Stimulated activated naive CD8-positive, alpha-beta T cell treated with anti-CD3 and anti-CD28 coated beads, Interleukin-15, Interleukin-2, amounts not matched to agents 100 U/mL and 50 U/mL, for 24 hours (primary cell): ENCODE data around the gene WNK4.

Experiments used
- ATAC-seq: fragments of 150-1000 bp; cut with Tn5 transposase; one replicate; pipeline ENCODE4 v1.10.0; 2021
- DNase-seq: peaks from one replicate; pipeline ENCODE4 v3.0.0; 2021

Gene WNK4

DNA sequence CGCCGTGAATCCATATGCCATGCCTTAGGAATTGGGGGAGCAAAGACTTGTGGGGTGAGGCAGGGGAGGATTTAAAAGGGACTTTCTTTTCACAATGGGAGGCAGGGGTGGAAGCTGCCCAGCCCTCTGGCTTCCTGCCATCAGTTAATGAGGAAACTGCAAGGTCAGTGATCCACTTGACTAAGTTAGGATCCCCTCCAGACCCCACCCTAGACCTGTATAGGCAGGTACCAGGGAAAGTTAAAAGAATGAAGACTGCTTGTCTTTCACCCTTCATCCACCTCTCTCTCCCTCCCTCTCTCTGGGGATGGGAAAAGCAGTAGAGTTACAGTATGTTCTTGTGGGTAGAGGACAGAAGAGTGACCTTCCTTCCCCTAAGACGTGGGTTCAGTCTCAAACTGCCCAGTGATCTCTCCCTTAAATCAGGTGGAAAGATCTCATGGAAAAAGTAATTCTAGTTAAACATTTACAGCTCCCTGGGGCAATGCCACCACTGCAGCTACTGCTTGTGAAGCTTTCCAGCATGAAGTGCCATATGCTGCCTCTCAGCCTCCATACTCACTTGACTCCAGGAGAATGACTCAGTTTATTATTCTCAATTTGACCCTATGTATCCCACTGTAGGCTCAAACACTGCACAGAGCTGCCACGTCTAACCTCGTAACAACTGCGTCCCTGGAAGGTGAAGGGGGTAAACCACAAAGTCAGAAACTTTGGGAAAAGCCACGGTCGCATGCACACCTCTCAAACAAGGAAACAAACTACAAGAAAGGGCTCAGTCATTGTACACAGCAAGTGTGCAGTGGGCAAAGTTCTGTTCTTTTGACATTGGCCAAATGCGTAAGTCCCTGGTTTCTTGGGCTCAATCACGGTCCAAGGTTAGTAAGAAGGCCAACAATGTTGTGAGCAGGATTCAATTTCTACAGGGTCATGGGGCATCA is 16.9 kb downstream of the WNK4 start:
- ATAC-seq, result no peak
- DNase-seq, result no peak

DNA sequence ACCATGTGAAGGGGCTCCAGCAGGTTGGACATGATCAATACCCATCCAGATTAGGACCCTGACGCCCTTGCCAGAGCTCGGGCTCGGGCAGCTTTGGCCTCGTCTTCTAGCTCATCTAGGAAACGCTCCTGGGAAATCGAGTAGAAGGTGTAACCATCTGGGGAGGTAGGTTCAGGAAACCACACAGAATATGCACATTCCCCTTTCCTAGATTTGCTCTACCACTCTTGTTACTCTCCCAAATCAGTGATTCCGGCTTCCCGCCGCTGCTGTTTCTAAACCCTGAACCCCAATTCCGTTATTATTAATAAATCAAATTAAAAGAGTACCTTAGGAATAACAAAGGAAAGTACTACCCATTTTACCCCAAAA is 17.6 kb downstream of the WNK4 start:
- DNase-seq (no peak), ATAC-seq (no peak)

DNA sequence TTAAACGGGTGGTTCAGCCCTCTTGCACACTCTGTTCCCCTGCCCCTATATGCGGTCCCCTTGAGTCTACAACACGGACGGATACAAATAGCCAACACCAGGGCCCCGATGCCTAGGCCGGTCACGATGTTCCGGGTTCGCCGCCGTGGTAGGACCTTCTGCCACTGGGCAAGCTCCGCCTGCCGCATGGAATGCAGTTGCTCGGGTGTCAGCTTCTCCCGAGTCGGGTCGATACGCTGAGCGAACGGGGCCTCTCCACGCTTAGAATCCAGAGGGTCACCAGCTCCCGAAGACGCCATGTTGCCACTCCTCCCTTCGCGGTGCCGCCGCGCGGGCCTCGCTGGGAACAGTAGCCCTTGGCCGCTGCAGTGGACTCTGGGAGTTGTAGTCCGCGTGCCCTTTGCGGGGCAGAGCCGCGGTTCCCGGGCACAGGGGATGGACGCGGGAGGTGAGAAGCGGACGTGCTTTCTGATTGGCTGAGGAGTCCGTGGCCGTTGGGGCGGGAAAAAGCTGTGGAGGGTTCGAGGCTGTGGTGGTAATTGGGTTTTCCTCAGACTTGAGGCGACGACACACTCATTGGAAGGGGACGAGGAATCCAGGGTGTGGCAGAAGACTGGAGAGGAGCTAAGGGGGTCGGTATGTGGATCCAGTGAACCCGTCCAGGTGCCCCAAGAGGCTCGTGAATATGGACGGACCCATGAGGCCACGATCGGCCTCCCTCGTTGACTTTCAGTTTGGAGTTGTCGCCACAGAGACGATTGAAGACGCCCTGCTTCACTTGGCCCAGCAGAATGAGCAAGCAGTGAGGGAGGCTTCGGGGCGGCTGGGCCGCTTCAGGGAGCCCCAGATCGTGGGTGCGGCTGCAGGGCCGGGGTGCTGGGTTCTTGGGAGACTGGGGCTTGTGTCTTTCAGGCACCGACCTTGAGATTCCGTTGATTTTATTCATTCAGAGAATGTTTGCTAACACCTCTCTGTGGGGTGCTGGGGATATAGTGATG is 18.3 kb downstream of the WNK4 start, which contains the start of the genes CNTD1 and COA3:
CNTD1 (plus strand) TSS at position 479 of the 998 bp plus-strand sequence; CDS start at position 686, 207 bp downstream.
COA3 (minus strand) TSS at position 322 of the 998 bp plus-strand sequence; CDS start at position 299, 23 bp downstream.
- DNase-seq (peak; percentile 88), ATAC-seq (peak; percentile 98)

DNA sequence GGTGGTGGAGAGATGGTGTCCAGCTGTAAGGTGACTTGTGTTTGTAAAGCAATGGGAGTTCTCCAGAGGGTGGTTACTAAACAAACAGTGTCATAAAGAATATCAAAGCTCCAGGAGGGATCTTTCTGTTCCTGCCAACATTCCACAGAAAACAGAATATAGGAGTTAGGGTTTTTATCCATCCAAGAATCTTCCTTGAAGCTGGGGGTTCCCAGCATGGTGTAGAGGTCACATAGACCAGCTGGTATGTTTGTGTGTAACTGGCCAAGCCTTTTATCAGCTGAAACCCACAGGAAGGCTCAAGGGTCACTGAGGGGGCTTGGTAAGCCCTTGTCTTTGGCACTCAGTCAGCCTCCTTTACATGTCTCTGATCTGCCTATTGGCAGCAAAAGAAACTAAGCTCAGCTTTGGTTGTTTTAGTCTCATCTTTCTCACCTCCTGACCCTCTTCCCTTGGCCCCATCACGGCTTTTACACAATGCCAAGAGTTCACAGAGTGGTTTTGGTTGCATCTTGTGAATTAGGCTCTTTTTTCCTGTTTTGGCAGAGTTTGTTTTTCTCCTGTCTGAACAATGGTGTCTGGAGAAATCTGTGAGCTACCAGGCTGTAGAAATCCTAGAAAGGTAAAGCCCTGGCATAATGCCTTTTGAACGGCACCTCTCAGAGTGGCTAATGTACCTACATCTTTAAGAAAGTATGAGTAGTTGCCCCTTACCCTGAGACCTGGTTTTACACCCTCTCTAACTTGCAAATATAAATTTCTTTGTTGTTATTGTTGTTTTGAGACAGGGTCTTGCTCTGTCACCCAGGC is 22.9 kb downstream of the WNK4 start:
- DNase-seq, result no peak

DNA sequence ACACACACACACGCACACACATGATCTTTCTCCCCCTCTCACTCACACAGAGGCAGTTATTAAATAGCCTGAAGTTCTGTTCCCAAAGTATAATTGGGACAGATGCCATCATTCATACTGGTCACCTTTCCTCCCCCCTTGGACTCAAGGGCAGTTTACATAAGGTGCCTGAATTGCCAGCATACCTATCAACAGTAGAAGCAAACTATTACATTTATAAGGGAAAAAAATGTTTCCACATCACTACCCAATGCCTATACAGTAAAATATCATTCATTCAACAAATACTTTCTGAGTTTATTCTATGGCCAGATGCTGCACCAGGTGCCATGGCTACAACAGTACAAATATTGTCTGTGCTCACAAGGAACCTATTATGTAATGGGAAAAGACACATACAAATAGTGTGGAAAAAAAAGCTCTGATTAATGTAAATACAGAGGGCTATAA is 24.5 kb downstream of the WNK4 start:
- ATAC-seq (no peak), DNase-seq (no peak)

More for the DNA sequence above, 22.9 kb downstream of the WNK4 start:
- ATAC-seq, result no peak

DNA sequence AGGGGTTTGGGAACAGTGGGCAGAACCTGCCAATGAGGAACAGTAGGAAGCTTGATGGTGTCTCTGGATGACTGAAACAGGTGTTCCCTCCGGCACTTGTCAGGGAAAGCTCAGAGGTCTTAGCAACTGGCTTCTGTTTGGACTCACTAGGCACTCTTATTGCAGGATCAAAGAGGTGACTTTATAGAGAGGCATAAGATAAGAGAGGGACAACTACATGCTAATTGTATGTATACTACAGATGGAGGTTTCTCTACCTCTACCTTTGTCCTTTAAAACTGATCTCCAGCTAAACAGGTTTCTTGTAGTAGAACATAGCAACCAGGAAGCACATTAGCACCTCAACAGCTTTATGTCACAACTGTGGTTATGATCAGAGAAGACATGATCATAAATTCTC is 25.8 kb downstream of the WNK4 start:
- ATAC-seq, result no peak
- DNase-seq, result no peak

DNA sequence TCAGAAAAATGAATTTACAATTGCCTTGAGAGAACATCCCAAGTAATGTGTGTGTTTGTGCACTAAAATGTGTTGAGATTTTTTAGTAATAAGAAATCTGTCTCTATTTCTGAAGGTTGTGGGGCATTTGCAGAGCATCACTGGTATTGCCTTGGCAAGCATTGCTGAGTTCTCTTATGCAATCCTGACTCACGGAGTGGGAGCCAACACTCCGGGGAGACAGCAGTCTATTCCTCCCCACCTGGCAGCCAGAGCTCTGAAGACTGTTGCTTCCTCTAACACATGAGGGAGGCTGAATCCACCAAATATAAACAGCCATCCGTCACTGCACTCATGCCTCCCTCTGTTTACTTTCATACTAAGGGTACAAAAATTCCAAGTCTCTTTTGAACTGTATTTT is 28.8 kb downstream of the WNK4 start:
- DNase-seq, result no peak
- ATAC-seq, result no peak

DNA sequence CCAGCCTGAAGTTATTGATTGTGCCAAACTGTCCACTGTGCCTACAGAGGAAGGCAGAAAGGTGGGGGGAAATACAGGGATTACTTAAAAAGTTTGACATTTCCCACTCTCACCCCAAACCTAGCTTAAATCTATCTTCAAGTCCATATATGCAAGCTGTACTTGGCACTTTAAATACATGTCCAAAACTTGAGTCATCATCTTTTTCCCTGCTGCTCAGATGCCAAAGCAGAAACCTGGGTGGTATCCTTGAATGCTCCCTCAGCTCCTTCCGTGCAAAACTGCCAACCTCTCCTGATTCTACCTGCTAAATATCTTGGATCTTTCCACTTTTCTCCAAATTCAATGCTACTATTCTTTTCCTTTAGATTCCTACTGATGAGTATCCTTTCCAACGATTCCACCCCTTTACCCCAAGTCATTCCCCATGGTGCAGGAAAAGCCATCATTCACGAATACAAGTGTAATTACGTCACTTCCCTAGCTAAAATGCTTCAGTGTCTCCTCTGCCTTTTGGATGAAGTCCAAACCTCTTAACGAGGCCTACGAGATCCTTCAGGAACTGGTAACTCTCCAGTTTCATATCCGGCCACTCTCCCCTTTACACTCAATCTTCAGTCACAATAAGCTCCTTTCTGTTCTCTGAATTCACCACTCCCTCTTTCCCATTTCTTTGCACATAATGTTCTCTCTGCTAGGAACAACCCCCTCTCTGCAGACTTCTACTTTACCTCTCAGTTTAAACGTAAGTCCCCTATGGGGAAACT is 34.4 kb downstream of the WNK4 start:
- DNase-seq, result no peak
- no peak for ATAC-seq

DNA sequence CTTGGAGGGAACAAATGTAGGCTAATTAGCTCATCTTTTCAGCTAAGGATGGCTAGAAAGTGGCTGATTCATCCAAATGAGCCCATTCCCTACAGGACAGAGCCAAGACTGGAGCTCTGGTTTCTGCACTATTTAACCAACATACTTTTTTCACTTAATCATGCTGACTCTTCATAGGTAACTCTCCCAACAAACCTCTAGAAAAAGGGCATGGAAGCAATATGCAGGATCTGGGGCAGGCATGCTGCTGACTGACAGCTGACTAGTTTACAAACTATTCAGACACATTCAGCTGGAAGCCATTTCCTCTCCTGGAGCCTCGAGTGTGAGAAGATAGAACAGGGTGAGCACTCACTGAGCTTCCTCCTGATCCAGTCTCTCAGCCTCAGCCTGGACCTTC is 37.5 kb downstream of the WNK4 start:
- ATAC-seq, result no peak
- DNase-seq, result no peak

DNA sequence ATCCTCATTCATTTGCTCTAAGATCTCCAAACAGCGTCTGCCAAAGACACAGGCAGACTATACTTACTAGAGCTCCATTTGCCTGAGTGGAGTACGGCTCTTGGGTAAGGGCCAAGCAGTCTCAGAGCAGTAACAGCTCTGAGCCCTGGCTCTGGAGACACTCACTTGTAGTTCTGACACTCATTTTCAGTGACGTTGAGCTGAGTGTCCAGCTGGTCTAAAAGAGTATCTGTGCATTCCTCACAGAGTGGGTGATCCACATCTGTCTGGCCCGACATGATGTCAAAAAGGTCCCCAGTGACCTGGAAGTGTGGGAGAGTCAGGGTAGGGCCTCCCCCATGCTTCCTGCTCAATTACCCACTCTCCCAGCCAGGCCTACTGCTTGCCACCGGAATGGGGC is 38.0 kb downstream of the WNK4 start:
- no peak for ATAC-seq

DNA sequence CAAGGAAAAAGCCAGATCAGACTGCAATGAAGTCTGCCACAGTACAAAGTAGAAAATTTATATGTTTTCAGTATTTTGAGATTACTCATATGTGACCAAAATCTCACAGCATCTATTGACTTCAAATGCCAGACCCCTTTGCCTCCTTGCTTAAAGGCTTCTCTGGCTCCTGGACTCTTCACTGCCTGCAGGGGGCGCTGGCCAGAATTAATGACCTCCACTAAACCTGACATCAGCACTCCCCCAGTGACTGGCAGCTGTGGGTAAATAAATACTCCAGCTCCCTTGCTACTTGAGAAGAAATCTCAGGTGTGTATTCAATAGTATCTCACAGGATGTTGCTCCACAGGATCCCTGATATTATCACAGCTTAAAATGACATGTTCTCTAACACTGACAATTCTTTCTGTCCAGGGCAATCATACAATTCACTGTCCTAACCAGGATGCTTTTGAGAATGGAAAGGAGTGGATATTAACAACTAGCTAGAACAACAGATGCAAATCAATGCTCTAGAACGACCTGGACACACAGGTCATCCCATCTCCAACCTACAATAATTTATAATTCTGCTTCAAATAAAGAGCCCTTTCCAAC is 39.6 kb downstream of the WNK4 start:
- ATAC-seq (peak; percentile 42), DNase-seq (peak; percentile 80)

More for the DNA sequence above, 38.0 kb downstream of the WNK4 start:
- no peak for DNase-seq

DNA sequence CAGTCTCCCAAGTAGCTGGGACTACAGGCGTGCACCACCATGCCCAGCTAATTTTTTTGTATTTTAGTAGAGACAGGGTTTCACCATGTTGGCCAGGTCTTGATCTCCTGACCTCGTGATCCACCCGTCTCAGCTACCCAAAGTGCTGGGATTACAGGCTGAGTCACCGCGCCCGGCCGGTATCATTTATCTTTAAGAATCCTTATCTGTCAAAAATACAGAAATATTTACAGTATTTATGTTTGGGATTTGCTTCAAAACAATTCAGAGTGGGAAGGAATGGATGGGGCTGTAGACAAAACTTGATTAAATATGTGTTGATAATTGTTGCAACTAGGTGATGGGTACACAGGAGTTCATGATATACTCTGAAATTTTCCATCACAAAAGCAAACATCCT is 40.8 kb downstream of the WNK4 start:
- ATAC-seq, result no peak
- no peak for DNase-seq

DNA sequence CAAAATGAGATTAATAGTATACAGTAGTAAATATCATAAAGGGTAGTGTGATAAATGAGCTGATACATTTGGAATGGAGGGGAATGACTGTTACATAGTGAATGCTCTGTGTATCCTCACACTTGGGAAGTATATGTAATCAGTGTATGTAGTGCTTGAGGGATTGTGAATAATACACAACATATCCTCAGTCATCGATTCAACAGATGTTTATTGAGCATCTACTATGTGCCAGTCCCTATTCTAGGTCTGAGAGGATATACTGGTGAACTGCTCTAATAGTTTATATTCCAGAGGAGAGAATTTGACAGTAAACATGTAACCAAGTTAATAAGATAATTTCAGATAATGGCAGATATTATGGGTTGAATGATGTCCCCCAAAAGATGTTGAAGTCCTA is 47.1 kb downstream of the WNK4 start:
- ATAC-seq (no peak), DNase-seq (no peak)

DNA sequence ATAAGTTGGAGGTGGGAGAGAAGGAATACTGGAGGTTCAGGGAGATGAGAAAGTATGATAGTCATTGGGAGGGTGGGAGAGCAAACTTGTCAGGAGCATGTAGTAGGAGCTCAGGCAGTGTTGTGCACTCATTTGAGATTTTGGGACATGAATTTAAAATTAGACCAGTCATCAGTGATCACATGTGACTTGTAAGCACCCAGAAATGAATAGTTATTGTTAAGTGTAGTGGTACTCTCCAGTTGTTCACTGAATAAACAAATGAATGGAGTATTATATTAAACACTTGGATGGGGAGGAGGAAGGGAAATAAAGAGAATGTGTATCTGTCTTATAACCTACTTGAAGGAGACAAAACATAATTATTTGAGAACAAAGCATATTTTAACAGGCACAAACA is 50.6 kb downstream of the WNK4 start:
- no peak for ATAC-seq
- no peak for DNase-seq

DNA sequence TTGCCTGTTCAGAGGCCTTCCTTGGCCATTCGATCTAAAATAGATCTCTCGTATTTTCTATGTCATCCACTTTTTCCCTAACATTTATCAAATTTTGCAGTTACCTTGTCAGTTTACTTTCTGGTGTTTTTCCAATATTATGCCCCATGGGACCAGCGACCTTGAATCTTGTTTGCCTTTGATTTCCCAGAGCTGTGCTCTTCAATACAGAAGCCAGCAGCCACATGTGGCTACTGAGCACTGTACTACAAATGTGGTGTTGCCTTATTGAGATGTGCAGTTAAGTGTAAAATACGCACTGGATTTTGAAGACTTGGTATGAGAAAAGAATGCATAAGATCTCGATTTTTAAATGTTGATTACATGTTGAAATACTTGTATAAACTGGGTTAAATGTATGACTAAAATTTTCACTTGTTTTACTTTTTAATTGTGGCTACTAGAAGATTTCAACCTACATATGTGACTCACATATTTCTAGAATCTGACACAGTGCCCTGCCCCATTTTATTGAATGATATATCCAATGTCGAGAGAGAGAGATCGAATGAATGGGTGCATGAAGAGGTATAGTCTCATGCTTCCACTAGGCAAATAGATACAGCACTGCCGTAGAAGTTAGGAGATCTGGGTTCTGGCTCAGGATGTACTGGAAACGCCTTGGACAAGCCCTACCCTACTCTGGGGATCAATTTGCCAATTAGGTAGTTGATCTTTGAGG is 52.0 kb downstream of the WNK4 start:
- ATAC-seq (peak; percentile 5), DNase-seq (no peak)

DNA sequence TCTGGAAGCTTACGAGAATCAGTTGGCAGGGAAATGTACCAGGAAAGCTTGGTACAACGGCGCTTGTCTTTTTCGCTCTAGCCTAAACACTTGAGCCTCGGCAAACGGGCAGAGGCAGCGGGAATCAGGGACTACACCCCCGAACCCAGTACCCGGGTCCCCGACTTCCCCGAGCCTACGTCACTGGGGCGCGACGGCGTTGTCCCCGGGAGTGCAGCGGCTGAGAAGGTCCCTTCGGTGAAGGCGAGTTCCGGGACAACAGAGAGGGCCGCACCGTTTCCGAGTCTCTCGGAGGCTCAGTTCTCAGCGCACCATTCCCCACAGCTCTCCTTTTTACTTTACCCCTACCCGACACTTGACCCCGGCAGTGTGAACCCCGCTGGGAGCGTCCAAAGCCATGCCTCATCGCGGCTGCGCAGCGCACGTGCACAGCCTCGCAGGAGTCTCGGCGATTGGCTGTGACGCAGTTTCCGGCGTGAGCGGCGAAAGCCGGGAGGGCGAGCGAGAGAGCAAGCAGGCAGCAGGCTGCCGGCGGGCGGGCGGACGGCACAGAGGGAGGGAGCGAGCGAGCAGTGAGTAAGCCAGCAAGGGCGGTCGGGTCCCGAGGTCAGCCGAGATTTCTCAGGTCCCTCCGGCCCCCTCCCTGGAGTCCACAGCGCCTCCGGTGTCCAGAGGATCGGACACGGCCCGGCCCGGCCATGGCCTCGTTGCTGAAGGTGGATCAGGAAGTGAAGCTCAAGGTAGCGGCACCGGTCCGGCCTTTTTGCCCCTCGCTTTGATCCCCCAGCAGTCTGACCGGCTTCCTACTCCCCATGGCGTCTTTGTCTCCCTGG is 52.7 kb downstream of the WNK4 start, which contains the start of gene PSME3:
PSME3 (plus strand) TSS at position 464 of the 833 bp plus-strand sequence; CDS start at position 699, 235 bp downstream.
- peak; percentile 87 for ATAC-seq

DNA sequence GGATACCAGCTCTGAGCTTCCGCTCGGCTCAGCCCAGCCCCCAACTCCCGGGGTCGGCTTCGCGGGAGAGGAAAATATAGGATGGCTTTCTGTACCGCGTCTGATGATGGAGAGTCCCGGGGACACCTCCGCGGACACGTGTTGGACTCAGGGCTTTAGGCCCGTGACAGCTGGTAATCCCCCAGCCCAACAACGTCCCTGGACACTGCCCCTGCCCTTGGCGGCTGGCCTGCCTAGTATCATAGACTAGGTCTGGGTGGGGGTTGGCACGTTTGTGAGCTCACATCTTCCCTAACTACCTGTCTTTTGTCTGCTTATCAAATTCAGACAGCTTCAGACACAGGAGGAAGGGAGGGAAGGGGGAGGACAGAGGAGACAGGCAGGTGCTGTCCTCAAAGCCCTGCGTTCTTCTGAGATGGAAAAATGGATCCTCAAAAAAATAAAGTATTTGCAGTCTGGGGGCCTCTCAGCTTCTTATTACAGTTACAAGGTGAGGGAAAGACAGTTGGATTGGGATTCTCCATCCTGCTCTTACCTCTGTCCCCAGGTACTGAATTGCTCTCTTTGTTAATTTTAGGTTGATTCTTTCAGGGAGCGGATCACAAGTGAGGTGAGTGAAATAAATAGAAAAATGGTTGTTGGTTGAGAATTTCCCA is 53.5 kb downstream of the WNK4 start:
- ATAC-seq (peak; percentile 1), DNase-seq (no peak)

More for the DNA sequence above, 52.7 kb downstream of the WNK4 start, which contains the start of gene PSME3:
- DNase-seq, result peak; percentile 94

DNA sequence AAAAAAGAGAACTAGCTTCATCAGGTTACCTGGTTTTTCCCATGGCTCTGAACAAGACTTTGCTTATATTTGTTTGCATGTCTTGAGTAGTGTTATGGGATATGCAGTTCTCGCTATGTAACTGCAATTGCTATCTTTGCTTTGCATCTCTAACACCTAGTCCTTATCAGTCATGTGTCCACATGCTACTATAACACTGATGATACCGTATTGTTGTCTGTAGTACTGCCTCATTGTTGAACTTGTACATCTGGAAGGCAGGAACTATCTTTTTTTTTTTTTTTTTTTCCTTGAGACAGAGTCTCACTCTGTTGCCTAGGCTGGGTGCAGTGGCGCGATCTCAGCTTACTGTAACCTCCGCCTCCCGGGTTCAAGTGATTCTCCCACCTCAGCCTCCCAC is 55.3 kb downstream of the WNK4 start:
- DNase-seq, result no peak
- ATAC-seq, result no peak
